ENCODE data around the gene MSTO1. TPM values are rescaled to one million over a fixed set of nuclear protein-coding genes. Genes with fewer than 3 reads are reported as not detected.
A peak's percentile ranks its signal among the peaks of the same experiment; 100 is the strongest.

The MSTO1 gene
- total RNA-seq, 4 donors from 2014 or later = 6.8 to 52.0 (median 26.7) TPM

DNA sequence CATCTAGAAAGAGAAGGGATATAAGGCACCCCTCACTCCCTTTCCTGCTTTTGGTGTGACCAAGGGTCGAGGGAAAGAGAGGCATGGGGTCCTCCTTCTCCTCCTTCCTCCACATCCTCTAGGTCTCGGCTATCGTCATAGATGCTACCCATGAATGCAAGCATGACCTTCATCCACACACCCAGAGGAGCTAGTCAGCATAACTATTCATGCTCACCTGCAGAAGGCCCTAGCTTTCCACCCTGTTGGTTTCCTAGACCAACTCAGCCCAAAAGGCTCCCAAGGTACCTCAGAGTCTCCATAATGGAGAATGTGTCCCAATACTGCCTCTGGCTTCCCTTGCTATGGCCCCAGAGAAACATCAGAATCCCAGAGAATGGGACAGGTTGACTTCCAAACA is 33.2 kb downstream of the MSTO1 start:
- Histone ChIP-seq H3K27ac (no peak overlapping the region), H3K36me3 (no peaks in the 10 kb centered on the region), H3K4me1 (no peaks in the 10 kb centered on the region), H3K4me3 (no peak overlapping the region), H3K9me3 (peaks cover 0 to 5% (median 2%) of the 10 kb centered on the region in 4 donors), H3K27me3 (no peaks in the 10 kb centered on the region)
- no peak for DNase-seq
- TF ChIP-seq POLR2A (IDR thresholded peaks at IDR 0.05) = no peak
- TF ChIP-seq, protein P1, sequence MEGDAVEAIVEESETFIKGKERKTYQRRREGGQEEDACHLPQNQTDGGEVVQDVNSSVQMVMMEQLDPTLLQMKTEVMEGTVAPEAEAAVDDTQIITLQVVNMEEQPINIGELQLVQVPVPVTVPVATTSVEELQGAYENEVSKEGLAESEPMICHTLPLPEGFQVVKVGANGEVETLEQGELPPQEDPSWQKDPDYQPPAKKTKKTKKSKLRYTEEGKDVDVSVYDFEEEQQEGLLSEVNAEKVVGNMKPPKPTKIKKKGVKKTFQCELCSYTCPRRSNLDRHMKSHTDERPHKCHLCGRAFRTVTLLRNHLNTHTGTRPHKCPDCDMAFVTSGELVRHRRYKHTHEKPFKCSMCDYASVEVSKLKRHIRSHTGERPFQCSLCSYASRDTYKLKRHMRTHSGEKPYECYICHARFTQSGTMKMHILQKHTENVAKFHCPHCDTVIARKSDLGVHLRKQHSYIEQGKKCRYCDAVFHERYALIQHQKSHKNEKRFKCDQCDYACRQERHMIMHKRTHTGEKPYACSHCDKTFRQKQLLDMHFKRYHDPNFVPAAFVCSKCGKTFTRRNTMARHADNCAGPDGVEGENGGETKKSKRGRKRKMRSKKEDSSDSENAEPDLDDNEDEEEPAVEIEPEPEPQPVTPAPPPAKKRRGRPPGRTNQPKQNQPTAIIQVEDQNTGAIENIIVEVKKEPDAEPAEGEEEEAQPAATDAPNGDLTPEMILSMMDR (IDR thresholded peaks at IDR 0.05) = no peak

DNA sequence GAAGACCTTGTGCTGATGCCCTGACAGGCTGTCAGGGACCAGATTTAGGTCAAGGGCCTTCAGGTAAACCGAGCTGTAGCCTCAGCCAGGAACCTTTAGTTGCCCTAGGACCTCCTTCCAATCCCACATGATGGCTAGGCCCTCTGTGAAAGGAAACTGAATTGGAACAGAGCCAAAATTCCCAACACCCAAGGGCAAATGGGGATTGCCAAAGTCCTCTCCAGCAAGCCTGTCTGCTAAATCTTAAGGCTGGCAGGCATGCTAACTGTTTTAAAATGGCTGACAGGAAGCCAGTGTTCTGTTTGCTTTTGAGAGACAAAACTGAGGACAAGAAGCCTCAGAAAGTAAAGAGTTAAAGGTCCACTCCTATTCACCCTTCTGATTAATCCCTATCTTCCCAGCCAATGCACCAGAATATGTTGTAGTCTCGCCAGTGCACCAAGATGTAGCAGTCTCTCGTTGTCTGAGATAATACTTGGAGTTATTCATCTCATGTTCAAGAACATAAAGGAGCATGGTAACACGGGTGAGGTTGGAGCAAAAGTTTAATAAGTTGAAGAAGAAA is 35.1 kb downstream of the MSTO1 start:
- no peaks in the 10 kb centered on the region for H3K4me1 ChIP-seq
- no peaks in the 10 kb centered on the region for H3K36me3 ChIP-seq
- H3K27ac ChIP-seq = no peak overlapping the region
- peaks cover 0 to 5% (median 2%) of the 10 kb centered on the region in 4 donors for H3K9me3 ChIP-seq
- DNase-seq = no peak
- no peak for TF ChIP-seq POLR2A (IDR thresholded peaks at IDR 0.05)
- TF ChIP-seq, protein P1 (IDR thresholded peaks at IDR 0.05) = no peak
- no peaks in the 10 kb centered on the region for H3K27me3 ChIP-seq
- no peak overlapping the region for H3K4me3 ChIP-seq

DNA sequence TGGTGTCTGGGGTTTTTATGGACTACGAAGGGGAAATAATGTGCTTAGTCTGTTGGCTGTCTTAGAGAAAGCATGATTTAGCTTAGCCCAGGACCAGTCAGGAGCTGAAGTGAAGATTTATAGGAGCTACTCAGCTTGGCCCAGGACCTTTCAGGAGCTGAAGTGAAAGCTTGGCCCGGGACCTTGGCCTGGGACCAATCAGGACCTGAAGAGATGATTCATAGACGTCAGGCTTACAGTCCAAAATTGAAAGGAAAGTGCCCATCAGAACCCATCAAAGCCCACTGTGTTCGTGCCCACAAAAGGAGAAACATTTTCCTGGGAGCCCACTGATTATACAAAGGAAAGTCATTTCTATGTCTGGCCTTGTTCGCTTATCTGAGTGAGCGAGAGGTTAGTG is 35.6 kb downstream of the MSTO1 start:
- TF ChIP-seq, protein P1 (IDR thresholded peaks at IDR 0.05) = no peak
- TF ChIP-seq POLR2A (IDR thresholded peaks at IDR 0.05) = no peak
- Histone ChIP-seq H3K27ac (no peak overlapping the region), H3K36me3 (no peaks in the 10 kb centered on the region), H3K4me3 (no peak overlapping the region), H3K9me3 (peaks cover 0 to 5% (median 2%) of the 10 kb centered on the region in 4 donors), H3K4me1 (no peaks in the 10 kb centered on the region), H3K27me3 (no peaks in the 10 kb centered on the region)
- no peak for DNase-seq

DNA sequence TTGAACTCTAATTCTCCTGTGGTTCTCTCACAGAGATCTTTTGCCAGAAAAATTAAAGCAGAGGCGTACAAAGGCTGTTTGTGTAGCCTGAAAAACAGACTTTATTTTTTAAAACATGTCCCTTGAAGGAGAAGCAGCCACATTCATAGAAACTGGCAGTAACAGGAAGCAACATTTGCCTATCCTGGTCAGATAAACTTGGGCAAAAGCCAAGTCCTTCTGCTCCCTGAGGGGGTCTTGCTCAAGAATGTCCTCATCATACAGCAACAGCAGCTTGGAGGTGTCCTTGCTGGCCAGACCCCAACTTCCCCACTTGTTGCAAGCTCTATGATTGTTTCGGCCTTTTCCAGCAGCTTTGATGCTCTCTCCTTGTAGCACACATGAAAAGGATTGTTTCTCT is 36.3 kb downstream of the MSTO1 start:
- Histone ChIP-seq H3K4me3 (no peak overlapping the region), H3K27ac (no peak overlapping the region), H3K9me3 (peaks cover 0 to 5% (median 2%) of the 10 kb centered on the region in 4 donors), H3K4me1 (no peaks in the 10 kb centered on the region), H3K36me3 (no peaks in the 10 kb centered on the region), H3K27me3 (no peaks in the 10 kb centered on the region)
- TF ChIP-seq, protein P1 (IDR thresholded peaks at IDR 0.05) = no peak
- TF ChIP-seq POLR2A (IDR thresholded peaks at IDR 0.05) = no peak
- no peak for DNase-seq

DNA sequence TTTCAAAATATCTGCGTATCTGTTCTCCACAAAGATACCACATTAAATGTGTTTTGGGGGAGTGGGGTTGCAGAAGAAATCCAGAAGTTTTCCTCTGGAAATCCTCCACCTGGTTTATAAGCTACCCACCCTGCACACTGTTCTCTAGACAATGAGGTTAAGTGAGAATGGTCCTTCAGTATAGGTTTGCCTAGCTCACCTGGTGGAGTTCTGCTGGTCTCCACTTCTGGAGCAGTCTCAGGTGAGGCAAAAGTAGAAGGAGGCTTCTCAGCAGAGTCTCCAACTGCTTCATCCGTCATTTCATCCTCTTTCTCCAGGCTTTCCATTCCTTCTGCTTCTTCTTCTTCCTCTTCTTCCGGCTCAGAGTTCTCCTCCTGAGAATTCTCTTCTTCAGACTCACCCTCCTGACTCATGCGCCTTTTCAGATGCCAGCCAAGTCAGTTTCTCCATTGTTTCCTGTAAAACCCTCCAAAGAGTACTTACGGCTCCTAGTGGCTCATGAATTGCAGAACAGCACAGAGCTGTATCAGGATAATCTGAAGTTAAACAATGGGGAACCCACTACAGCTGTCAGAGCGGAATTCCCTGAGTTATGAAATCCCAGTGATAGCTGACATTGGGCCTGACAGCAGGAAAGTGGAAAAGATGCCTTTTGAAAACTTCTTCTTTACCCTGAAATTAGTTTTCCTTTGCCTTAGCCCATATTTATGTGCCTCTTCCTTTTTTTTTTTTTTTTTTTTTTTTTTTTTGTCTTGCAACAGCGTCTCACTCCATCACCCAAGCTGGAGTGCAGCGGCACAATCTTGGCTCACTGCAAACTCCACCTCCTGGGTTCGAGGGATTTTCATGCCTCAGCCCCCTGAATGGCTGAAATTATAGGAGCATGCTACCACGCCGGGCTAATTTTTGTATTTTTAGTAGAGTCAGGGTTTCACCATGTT is 38.5 kb downstream of the MSTO1 start:
- H3K27ac ChIP-seq = peak overlapping the region in 2 of 4 donors; percentile 38 to 60
- H3K4me1 ChIP-seq = no peaks in the 10 kb centered on the region
- no peaks in the 10 kb centered on the region for H3K36me3 ChIP-seq
- no peaks in the 10 kb centered on the region for H3K9me3 ChIP-seq
- peak overlapping the region in 2 of 4 donors; percentile 33 for H3K4me3 ChIP-seq
- no peaks in the 10 kb centered on the region for H3K27me3 ChIP-seq
- peak in 1 of 3 donors; percentile 51 for DNase-seq
- TF ChIP-seq, protein P1 (IDR thresholded peaks at IDR 0.05) = peak in 4 of 6 experiments; percentile 18 to 70 (median 58)
- no peak for TF ChIP-seq POLR2A (IDR thresholded peaks at IDR 0.05)

Measured in Peyer's patch (tissue), 4 donors.